NCI-H2107 treated with DMSO at 0.1 percent for 48 hours (cell line): ENCODE data around the gene RNF135.
"Not testable (repeated sequence)": the region's sequence is repeated elsewhere in the genome, so short reads cannot be mapped to it uniquely, and the experiment has no call there.

Source experiments
- DNase-seq: peaks from one replicate; lab custom pipeline; 2025; ENCODE audit not compliant: unreplicated experiment; lab: John Stamatoyannopoulos, UW

RNF135 gene

DNA sequence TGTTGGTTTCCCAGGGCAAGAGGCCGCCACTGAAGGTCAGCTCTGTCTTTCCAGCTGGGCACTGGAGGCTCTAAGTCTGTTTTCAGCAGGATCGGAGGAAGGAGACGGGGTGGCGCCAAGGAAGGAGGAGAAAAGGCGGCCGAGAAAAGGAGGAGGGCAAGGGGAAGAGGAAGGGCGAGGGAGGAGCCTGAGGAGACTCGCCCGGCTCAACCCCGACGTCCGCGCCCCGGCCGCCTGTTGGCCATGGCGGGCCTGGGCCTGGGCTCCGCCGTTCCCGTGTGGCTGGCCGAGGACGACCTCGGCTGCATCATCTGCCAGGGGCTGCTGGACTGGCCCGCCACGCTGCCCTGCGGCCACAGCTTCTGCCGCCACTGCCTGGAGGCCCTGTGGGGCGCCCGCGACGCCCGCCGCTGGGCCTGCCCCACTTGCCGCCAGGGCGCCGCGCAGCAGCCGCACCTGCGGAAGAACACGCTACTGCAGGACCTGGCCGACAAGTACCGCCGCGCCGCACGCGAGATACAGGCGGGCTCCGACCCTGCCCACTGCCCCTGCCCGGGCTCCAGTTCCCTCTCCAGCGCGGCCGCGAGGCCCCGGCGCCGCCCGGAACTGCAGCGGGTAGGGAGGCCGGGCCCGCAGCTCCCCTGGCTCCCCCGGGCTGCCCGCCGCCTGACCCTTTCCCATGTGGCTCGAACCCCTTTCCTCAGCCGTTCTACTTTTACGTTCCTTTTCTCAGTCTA is at the start of gene RNF135:
Gene RNF135 (plus strand): TSS at position 209 of the 737 bp plus-strand sequence. CDS start 35 bp downstream, at position 244.
- peak; percentile 28 for DNase-seq

- no peak for DNase-seq
Observed at GRCh38 chr17:30921544-30922196, 49.2 kb upstream of the RNF135 start, which contains the start of gene ADAP2. TSS of gene ADAP2 (plus strand) at chr17:30921945. CDS start at chr17:30922015, 70 bp downstream.

DNA sequence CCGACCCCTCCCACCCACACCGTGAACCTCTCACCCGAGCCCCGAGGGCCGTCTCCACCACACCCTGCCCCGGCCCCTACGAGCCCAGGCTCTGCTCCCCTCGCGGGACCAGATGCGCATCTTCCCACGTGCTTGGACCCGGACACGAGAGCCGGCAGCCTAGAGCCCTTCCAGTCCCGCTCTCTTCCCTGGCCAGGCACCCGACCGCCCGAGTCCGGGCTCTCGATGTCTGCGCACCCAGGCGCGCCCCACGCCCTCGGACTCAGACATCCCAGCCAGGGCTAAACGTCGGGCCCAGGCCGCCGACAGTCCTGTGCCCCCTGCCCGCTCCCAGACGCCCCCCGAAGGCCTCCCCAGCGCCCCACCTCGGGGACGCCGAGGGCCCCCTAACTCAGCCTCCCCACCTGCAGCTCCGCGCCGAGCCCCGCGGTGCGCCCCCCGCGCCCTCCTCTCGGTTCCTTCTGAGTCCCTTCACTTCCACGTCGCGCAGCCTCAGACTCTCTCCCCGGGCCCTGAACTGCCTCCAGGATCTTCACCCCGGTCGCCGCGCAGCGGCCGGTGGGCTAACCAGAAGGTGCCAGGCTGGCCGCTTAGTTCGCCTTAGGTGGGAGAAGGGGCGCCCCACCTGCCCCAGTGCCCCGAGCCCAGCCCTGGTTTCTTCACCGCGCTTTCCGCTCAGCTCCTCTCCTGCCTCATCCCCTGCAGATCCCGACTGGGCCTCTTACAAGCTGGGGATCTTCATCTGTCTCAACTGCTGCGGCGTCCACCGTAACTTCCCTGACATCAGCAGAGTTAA is 48.4 kb upstream of the RNF135 start:
- no peak for DNase-seq

DNA sequence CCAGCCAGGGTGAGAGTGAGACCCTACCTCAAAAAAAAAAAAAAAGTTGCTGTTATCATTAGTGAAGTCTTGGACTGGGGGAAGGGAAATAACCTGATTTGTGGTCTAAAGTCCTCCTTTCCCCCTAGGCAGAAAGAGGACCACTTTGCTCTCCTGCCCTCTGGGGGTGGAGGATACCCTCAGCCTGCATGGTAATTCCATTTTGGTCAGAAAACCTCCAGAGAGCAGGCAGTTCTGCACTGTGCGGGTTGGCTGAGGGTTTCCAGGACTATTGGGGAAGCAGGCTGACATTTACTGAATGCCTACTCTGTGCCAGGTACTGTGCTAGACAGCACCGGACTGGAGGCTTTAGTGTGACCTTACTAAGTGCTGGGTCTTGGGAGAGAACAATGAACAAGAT is 46.5 kb upstream of the RNF135 start:
- DNase-seq, result no peak

GRCh38 chr17:30926516-30926915 is 44.3 kb upstream of the RNF135 start:
- DNase-seq, result no peak

GRCh38 chr17:30927756-30928155 is 43.1 kb upstream of the RNF135 start:
- DNase-seq, result no peak

DNA sequence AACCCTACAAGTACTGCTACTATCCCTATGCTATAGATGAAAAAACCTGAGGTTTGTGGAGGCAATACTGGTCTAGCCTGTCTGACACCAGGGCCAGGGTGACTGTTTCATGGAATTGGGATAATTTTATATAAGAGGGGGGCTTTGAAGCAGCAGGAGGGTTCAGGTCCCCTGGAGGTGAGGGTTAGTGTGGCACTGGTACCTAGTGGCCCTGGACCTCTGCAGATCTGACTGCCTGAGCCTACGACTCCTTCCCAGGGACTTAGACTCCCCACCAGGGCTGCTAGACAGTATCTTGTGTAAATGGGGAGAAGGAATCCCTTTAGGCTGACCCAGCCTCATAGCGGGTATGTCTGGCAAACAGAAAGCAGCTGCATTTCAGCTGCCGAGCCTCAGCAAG is 42.3 kb upstream of the RNF135 start:
- DNase-seq, result no peak

- DNase-seq, result no peak
Observed at GRCh38 chr17:30929081-30929633, 41.7 kb upstream of the RNF135 start.

GRCh38 chr17:30929861-30930260 is 41.0 kb upstream of the RNF135 start:
- not testable (repeated sequence) for DNase-seq

- DNase-seq, result no peak
Observed at GRCh38 chr17:30930495-30930894, 40.3 kb upstream of the RNF135 start.

GRCh38 chr17:30931582-30931981 is 39.3 kb upstream of the RNF135 start:
- not testable (repeated sequence) for DNase-seq

GRCh38 chr17:30933966-30934365 is 36.9 kb upstream of the RNF135 start:
- no peak for DNase-seq

DNA sequence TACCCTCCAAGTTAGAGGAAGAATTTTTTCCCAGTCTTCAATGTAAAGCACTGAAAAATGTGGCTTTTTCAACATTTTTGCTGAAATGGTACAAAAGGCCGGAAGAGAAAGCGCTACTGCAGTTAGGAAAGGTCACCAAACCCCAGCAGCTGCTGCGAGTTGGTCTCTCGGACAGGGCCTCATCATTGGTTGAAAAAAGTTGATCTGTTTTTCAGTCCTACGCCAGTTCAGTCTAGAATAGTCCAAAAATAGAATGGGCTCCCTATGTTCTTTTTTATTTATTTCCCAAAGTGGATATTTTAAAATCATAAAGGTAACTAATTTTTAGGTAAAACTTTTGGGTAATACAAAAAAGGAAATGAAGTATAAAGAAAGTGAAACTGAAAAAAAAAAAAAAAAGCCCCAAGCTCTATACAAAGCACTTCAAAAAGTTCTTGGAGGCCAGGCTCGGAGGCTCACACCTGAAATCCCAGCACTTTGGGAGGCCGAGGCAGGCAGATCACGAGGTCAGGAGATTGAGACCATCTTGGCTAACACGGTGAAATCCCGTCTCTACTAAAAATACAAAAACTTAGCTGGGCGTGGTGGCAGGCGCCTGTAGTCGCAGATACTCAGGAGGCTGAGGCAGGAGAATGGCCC is 31.7 kb upstream of the RNF135 start:
- DNase-seq, result no peak

DNA sequence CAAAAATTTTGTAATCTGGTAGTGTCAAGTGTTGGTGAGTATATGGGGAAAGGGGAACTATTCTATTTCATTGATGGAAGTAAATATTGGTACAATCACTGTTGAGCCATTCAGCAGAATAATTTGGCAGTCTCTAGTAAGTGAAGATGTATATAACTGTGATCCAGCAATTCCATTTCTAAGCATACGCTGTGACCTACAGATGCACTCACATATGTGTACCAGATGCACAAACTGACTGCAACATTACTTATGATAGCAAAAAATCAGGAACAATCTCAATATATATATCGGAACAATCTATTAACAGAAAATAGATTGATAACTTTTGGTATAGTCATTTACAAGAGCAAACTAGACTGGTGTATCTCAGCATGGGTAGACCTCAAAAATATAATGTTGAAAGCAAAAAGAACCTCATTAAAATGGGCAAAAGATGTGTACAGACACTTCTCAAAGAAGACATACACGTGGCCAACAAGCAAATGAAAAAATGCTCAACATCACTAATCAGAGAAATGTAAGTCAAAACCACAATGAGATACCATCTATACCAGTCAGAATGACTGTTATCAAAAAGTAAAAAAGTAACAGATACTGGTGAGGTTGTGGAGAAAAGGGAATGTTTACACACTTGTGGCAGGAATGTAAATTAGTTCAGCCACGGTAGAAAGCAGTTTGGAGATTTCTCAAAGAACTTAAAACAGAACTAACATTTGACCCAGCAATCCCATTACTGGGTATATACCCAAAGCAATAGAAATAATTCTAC is 28.3 kb upstream of the RNF135 start:
- DNase-seq, result no peak

GRCh38 chr17:30947796-30948195 is 23.0 kb upstream of the RNF135 start:
- no peak for DNase-seq

DNA sequence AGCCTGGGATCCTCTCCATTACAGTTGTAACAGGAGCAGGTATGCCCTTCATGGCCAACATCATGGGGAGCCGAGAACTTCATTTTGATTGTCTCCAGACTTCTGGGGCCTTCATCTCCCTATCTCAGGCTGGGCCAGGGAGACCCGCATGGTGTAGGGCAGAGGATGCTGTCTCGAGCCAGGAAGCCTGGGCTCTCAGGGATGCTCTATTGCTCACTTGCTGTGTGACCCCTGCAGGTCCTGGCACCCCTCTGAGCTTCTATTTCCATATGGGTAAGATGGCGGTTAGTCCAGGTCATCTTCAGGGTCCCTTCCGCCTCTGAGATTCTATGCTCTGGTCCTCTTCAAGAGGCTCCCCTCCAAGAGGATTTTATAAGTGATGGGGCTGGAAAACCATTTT is 20.6 kb upstream of the RNF135 start:
- DNase-seq, result no peak

DNA sequence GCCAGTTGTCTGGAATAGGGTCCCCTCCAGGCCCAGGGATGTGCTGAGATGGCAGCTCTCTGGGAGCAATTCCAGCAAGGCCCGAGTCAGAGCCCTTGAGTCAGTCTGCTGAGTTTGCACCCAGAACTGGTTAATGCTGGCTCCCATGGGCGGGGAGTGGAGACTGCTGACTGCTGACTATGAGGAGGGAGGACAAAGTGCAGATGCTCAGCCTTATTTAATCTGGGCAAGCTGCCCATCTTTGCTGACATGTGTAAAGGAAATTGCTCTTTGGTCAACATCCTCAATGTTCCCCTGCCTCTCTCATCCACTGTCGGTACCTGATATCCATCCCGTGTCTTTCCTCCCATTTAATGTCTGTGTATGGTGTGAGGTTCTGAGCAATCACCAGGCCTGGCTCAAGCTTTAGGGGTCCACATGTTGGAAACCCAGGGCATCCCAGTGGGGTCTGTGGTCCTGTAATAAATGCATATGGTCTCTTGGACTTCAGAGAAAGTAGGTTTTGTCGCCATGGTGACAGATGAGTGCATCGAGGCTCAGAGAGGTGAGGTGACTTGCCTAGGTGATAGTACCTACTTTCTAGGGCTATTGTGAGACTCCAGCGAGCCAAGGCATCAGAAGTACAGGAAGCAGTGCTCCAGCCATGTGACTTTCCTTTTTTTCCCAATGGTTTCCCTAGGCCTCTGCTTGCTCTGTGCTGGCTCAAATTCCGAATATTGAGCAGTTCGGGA is 20.0 kb upstream of the RNF135 start:
- DNase-seq, result no peak

DNA sequence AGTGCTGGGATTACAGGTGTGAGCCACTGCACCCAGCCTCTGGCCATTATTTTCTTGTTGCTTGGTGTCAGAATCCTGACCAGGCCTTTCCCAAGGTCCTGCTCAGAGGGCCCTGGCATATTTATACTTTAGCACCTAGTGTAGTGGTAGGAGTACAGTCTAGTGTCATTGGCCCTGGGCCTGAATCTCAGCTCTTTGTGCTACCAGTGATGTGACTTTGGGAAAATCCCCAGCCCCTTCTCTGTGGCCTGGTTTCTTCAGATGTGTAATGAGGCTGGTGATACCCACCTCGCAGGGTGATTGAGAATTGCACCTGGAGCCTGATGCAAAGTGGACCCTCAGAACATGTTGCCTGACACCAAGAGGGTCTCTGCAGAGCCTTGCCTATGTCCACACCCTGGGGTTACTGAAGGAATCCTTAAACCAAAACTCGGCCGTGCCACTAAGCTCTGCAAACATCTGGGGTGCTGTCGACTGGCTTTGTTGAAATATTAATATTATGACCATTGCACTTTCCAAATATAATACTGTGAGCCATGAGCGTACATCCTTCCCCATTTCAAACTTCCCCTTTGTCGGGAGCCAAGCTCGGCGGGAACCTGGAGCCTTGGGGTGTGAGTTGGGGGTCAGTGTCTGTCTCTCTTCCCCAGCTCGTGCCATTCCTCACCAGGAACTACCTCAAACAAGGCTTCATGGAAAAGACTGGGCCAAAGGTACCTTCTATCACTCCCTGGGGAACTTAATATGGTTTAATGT is 18.0 kb upstream of the RNF135 start:
- DNase-seq, result no peak
